Keratinocyte (primary cell): ENCODE measurements around the gene ANKRD55. TPM values are rescaled to one million over a fixed set of nuclear protein-coding genes. Genes with fewer than 3 reads are reported as not detected.
"Not testable (repeated sequence)": the region's sequence is repeated elsewhere in the genome, so short reads cannot be mapped to it uniquely, and the experiment has no call there.

Source experiments
- DNase-seq: peaks from one replicate; pipeline ENCODE4 v3.0.0-alpha.2; 2011; ENCODE audit warnings: low read depth, missing footprints, low spot score
- FAIRE-seq: peaks from 2 replicates; lab custom pipeline; 2011; peaks lifted over from hg19 to GRCh38; lab: Jason Lieb, UNC
- H2AFZ ChIP-seq: 2 replicates; pipeline ENCODE4 v1.6.0; 2012; ENCODE audit warnings: low read length, control low read depth, inconsistent platforms; ENCODE audit not compliant: control insufficient read depth
- H3K27ac ChIP-seq: 2 replicates; pipeline ENCODE4 v1.5.1; 2011; ENCODE audit warnings: low read length; ENCODE audit not compliant: control insufficient read depth, insufficient read depth
- H3K27me3 ChIP-seq: 3 replicates; pipeline ENCODE4 v1.6.0; 2011; ENCODE audit warnings: low read length; ENCODE audit not compliant: control insufficient read depth, insufficient read depth; ENCODE audit errors: extremely low read depth
- H3K36me3 ChIP-seq, 2 experiments: 2 replicates in 1 of 2; 3 replicates in 1 of 2; pipeline ENCODE4 v1.5.1; 2011; ENCODE audit warnings: low read length in 2 of 2, mild to moderate bottlenecking in 1 of 2; ENCODE audit not compliant: control insufficient read depth in 2 of 2, insufficient read depth in 2 of 2; ENCODE audit errors: extremely low read depth in 1 of 2
- H3K4me1 ChIP-seq: 3 replicates; pipeline ENCODE4 v1.5.1; 2011; ENCODE audit warnings: low read length; ENCODE audit not compliant: control insufficient read depth, insufficient read depth; ENCODE audit errors: extremely low read depth
- H3K4me2 ChIP-seq: 3 replicates; pipeline ENCODE4 v1.6.0; 2011; ENCODE audit warnings: low read depth, low read length; ENCODE audit not compliant: control insufficient read depth, insufficient read depth; ENCODE audit errors: extremely low read depth
- H3K4me3 ChIP-seq, 3 experiments: fragments of 200-600 bp in 1 of 3; sonication (generic) in 1 of 3; 2 replicates in 2 of 3; 3 replicates in 1 of 3; pipeline ENCODE4 v1.5.1; 2011 to 2016; ENCODE audit warnings: low read length in 3 of 3, mild to moderate bottlenecking in 3 of 3, control low read depth in 2 of 3, inconsistent platforms in 1 of 3, low read depth in 1 of 3, mixed read lengths in 1 of 3, mixed run types in 1 of 3, moderate library complexity in 1 of 3; ENCODE audit not compliant: control insufficient read depth in 2 of 3, insufficient read depth in 2 of 3; ENCODE audit errors: extremely low read depth in 1 of 3
- H3K79me2 ChIP-seq: 2 replicates; pipeline ENCODE4 v1.6.0; 2012; ENCODE audit warnings: low read length; ENCODE audit not compliant: control insufficient read depth, insufficient read depth
- H3K9ac ChIP-seq: 3 replicates; pipeline ENCODE4 v1.6.0; 2011; ENCODE audit warnings: low read length; ENCODE audit not compliant: control insufficient read depth, insufficient read depth; ENCODE audit errors: extremely low read depth
- H3K9me1 ChIP-seq: 3 replicates; pipeline ENCODE4 v1.6.0; 2011; ENCODE audit warnings: low read length; ENCODE audit not compliant: control insufficient read depth, insufficient read depth; ENCODE audit errors: extremely low read depth
- H3K9me3 ChIP-seq: 2 replicates; pipeline ENCODE4 v1.5.1; 2012; ENCODE audit warnings: low read depth, low read length; ENCODE audit not compliant: control insufficient read depth
- H4K20me1 ChIP-seq: 3 replicates; pipeline ENCODE4 v1.6.0; 2011; ENCODE audit warnings: low read length; ENCODE audit not compliant: control insufficient read depth, insufficient read depth; ENCODE audit errors: extremely low read depth
- EZH2 ChIP-seq: IDR thresholded peaks from one replicate; pipeline ENCODE4 v1.6.1; 2012; ENCODE audit warnings: inconsistent platforms, mild to moderate bottlenecking, low read length, moderate library complexity
- dilution Hi-C: fragments of 300-500 bp; cut with MboI; formaldehyde crosslinking; loops from one replicate; pipeline ENCODE4 v1.7.0; 2020; ENCODE audit warnings: low sequenced_read_pairs; ENCODE audit not compliant: extremely low pct_ligation_motif_present
- polyA plus RNA-seq, 5 experiments: library from polyadenylated mRNA; depleted of rRNA in 3 of 5; stranded (reverse) in 3 of 5; stranded (forward) in 1 of 5; unstranded in 1 of 5; fragments of >200 nt; gene quantifications; 1 replicate in 1 of 5; 2 replicates in 3 of 5; 3 replicates in 1 of 5; pipeline versions ENCODE4 v1.2.1 to v1.2.3, GENCODE V29; 2011 to 2012; ENCODE audit warnings: missing spikeins in 2 of 5, low read depth in 1 of 5, low replicate concordance in 1 of 5
- TF ChIP-seq, protein P1 (sequence below), 3 experiments: IDR thresholded peaks in 1 of 3; conservative IDR thresholded peaks in 1 of 3; optimal IDR thresholded peaks in 1 of 3; 2 replicates in 2 of 3; 3 replicates in 1 of 3; pipeline versions ENCODE3 to v1.5.1; 2011; ENCODE audit warnings: low read length in 3 of 3, mild to moderate bottlenecking in 3 of 3, moderate library complexity in 2 of 3, control low read depth in 1 of 3, inconsistent platforms in 1 of 3; ENCODE audit not compliant: insufficient read depth in 2 of 3; ENCODE audit errors: extremely low read depth in 1 of 3

Gene ANKRD55
- polyA plus RNA-seq, 1 donor (not counting 4 experiments of a cell fraction or from before 2014, with no cell fraction given), result not detected

- H3K36me3 ChIP-seq, result no peaks in the 10 kb centered on the region
- no peaks in the 10 kb centered on the region for H3K27me3 ChIP-seq
- H3K79me2 ChIP-seq, result no peaks in the 10 kb centered on the region
- H3K9ac ChIP-seq, result no peak overlapping the region
- H3K9me3 ChIP-seq, result no peaks in the 10 kb centered on the region
- H3K9me1 ChIP-seq, result no peaks in the 10 kb centered on the region
- H4K20me1 ChIP-seq, result no peaks in the 10 kb centered on the region
- no peak overlapping the region for H2AFZ ChIP-seq
- peaks cover 1% of the 10 kb centered on the region for H3K4me1 ChIP-seq
- H3K27ac ChIP-seq, result no peak overlapping the region
- dilution Hi-C loops, result no loop called here
- H3K4me3 ChIP-seq, result no peak overlapping the region
- FAIRE-seq, result no peak
- TF ChIP-seq, protein P1, sequence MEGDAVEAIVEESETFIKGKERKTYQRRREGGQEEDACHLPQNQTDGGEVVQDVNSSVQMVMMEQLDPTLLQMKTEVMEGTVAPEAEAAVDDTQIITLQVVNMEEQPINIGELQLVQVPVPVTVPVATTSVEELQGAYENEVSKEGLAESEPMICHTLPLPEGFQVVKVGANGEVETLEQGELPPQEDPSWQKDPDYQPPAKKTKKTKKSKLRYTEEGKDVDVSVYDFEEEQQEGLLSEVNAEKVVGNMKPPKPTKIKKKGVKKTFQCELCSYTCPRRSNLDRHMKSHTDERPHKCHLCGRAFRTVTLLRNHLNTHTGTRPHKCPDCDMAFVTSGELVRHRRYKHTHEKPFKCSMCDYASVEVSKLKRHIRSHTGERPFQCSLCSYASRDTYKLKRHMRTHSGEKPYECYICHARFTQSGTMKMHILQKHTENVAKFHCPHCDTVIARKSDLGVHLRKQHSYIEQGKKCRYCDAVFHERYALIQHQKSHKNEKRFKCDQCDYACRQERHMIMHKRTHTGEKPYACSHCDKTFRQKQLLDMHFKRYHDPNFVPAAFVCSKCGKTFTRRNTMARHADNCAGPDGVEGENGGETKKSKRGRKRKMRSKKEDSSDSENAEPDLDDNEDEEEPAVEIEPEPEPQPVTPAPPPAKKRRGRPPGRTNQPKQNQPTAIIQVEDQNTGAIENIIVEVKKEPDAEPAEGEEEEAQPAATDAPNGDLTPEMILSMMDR (optimal IDR thresholded peaks at IDR 0.05 in 1 of 3, IDR thresholded peaks at IDR 0.05 in 1 of 3, conservative IDR thresholded peaks at IDR 0.05 in 1 of 3; ENCODE audit: extremely low read depth in 1 of 3, insufficient read depth in 2 of 3, low read length in 3 of 3), result no peak
- no peak for TF ChIP-seq EZH2
- no peak for DNase-seq
- no peak overlapping the region for H3K4me2 ChIP-seq
Measured at GRCh38 chr5:56206126-56206910, 26.8 kb downstream of the ANKRD55 start.

GRCh38 chr5:56203936-56204335, 29.2 kb downstream of the ANKRD55 start:
- dilution Hi-C loops, H4K20me1 ChIP-seq, H3K36me3 ChIP-seq, DNase-seq, H3K79me2 ChIP-seq, H3K9me1 ChIP-seq, H3K9me3 ChIP-seq, H3K27ac ChIP-seq, H3K4me1 ChIP-seq, H2AFZ ChIP-seq, H3K9ac ChIP-seq, FAIRE-seq, H3K27me3 ChIP-seq, H3K4me3 ChIP-seq, H3K4me2 ChIP-seq: not testable (repeated sequence)
